NCI-H82 (cell line): Measurements from ENCODE around the gene ZFAND2B.

Experiments
- DNase-seq: peaks from one replicate; lab custom pipeline; 2025; lab: John Stamatoyannopoulos, UW

ZFAND2B gene

GRCh38 chr2:219206328-219207133 lies at the start of gene ZFAND2B:
Gene ZFAND2B, plus strand, starts transcription at chr2:219206782. Its CDS starts 206 bp downstream, at chr2:219206988.
- peak; percentile 97 for DNase-seq

GRCh38 chr2:219157396-219157795 lies 49.2 kb upstream of the ZFAND2B start:
- no peak for DNase-seq

GRCh38 chr2:219158025-219158424 lies 48.6 kb upstream of the ZFAND2B start:
- DNase-seq = no peak

GRCh38 chr2:219158586-219158985 lies 48.0 kb upstream of the ZFAND2B start:
- no peak for DNase-seq

- DNase-seq = no peak
Observed at GRCh38 chr2:219159771-219160185, 46.8 kb upstream of the ZFAND2B start.

GRCh38 chr2:219160186-219161017 lies 46.2 kb upstream of the ZFAND2B start, which contains the start of gene NHEJ1:
Gene NHEJ1, minus strand, starts transcription at chr2:219160815. Its CDS starts 2,453 bp downstream, at chr2:219158362.
- DNase-seq = peak; percentile 96

- DNase-seq = no peak
Observed at GRCh38 chr2:219161097-219161496, 45.5 kb upstream of the ZFAND2B start.

- DNase-seq = no peak
Observed at GRCh38 chr2:219163156-219163555, 43.4 kb upstream of the ZFAND2B start.

GRCh38 chr2:219165058-219165911 lies 41.3 kb upstream of the ZFAND2B start:
- no peak for DNase-seq

- no peak for DNase-seq
Observed at GRCh38 chr2:219167997-219168396, 38.6 kb upstream of the ZFAND2B start.

- no peak for DNase-seq
Observed at GRCh38 chr2:219168526-219168925, 38.1 kb upstream of the ZFAND2B start.

GRCh38 chr2:219168932-219169331 lies 37.6 kb upstream of the ZFAND2B start:
- DNase-seq = no peak

GRCh38 chr2:219169930-219170654 lies 36.5 kb upstream of the ZFAND2B start, which contains the start of gene SLC23A3:
Gene SLC23A3, minus strand, starts transcription at chr2:219170029. Its CDS starts 45 bp downstream, at chr2:219169984.
- no peak for DNase-seq

- DNase-seq = peak; percentile 78
Observed at GRCh38 chr2:219171231-219171651, 35.3 kb upstream of the ZFAND2B start.

- DNase-seq = no peak
Observed at GRCh38 chr2:219172231-219173154, 34.1 kb upstream of the ZFAND2B start.

GRCh38 chr2:219173176-219173575 lies 33.4 kb upstream of the ZFAND2B start:
- no peak for DNase-seq

GRCh38 chr2:219174146-219174545 lies 32.4 kb upstream of the ZFAND2B start:
- DNase-seq = no peak

- no peak for DNase-seq
Observed at GRCh38 chr2:219174801-219175200, 31.8 kb upstream of the ZFAND2B start.

GRCh38 chr2:219175486-219175885 lies 31.1 kb upstream of the ZFAND2B start:
- no peak for DNase-seq
